Non-pigmented ciliary epithelial cell (primary cell): ENCODE results near the gene FRMD4A.

ENCODE experiments used
- DNase-seq: peaks from one replicate; pipeline ENCODE4 v3.0.0-alpha.2; 2010; ENCODE audit warnings: low read depth

FRMD4A gene

GRCh38 chr10:14330388-14331061 lies at the start of gene FRMD4A:
Gene FRMD4A (minus strand): TSS chr10:14330924.
- DNase-seq = no peak

GRCh38 chr10:14379556-14380280 lies 49.0 kb upstream of the FRMD4A start:
- no peak for DNase-seq

GRCh38 chr10:14378387-14378960 lies 47.8 kb upstream of the FRMD4A start:
- DNase-seq = no peak

GRCh38 chr10:14377591-14378175 lies 47.0 kb upstream of the FRMD4A start:
- DNase-seq = no peak

- DNase-seq = no peak
These were observed 44.2 kb upstream of the FRMD4A start for GRCh38 chr10:14374745-14375445.

- DNase-seq = no peak
These were observed 41.9 kb upstream of the FRMD4A start for GRCh38 chr10:14372606-14373005.

- DNase-seq = no peak
These were observed 40.9 kb upstream of the FRMD4A start for GRCh38 chr10:14371581-14371980.

- no peak for DNase-seq
These were observed 40.2 kb upstream of the FRMD4A start for GRCh38 chr10:14370894-14371293.

GRCh38 chr10:14369906-14370305 lies 39.2 kb upstream of the FRMD4A start:
- DNase-seq = no peak

- DNase-seq = no peak
These were observed 36.0 kb upstream of the FRMD4A start for GRCh38 chr10:14366760-14367159.

- no peak for DNase-seq
These were observed 34.5 kb upstream of the FRMD4A start for GRCh38 chr10:14365266-14365665.

GRCh38 chr10:14362104-14362503 lies 31.4 kb upstream of the FRMD4A start:
- no peak for DNase-seq

- no peak for DNase-seq
These were observed 30.2 kb upstream of the FRMD4A start for GRCh38 chr10:14360961-14361360.

- DNase-seq = no peak
These were observed 29.8 kb upstream of the FRMD4A start for GRCh38 chr10:14360515-14360914.

- no peak for DNase-seq
These were observed 28.3 kb upstream of the FRMD4A start for GRCh38 chr10:14358886-14359573.

GRCh38 chr10:14356921-14357320 lies 26.2 kb upstream of the FRMD4A start:
- DNase-seq = no peak

GRCh38 chr10:14355750-14356149 lies 25.0 kb upstream of the FRMD4A start:
- no peak for DNase-seq

GRCh38 chr10:14353291-14353913 lies 22.7 kb upstream of the FRMD4A start:
- no peak for DNase-seq

- no peak for DNase-seq
These were observed 19.3 kb upstream of the FRMD4A start for GRCh38 chr10:14350006-14350405.

GRCh38 chr10:14349081-14349480 lies 18.4 kb upstream of the FRMD4A start:
- DNase-seq = no peak

- no peak for DNase-seq
These were observed 14.5 kb upstream of the FRMD4A start for GRCh38 chr10:14345262-14345661.
